Measurements from ENCODE around the gene NMT2.
A peak's percentile ranks its signal among the peaks of the same experiment; 100 is the strongest.

NMT2 gene

DNA sequence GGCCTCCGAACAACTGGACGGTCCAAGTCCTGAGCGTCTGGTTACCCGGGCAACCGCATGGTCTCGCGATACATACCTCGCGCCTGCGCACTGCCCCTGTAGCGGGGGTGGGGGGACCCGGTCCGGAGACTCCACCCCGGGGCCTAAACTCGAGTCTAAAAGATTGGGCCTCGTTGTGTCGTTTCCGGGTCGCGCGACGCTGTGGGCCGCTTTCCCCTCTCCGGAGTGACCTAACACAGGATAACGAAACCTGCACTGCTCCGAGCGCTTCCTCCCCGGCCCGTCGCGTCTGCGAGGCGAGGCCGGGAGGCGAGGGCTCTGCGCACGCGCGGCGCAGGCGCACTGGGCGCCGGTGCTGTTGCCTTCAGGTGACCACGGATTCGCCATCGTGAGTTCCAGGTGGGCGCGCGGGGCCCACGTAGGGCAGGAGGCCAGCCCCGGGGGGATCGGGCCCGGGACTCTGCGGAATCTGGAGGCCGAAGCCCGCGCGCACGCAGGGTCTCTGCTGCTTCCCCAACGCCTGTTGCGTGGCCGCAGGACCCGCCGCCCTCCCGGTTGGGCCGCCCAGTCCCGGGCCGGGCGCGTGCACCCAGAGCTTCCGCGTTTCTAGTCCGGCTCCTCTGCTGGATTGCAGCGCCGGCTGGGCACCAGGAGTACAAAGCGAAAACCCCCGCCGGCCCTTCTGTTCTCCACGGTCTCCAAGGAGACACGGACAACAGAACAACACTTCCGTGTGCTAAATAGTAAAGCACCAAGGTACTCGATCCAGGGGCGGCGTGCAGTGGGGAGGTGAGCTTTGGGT is 71.3 kb downstream of the NMT2 start, which contains the start of gene RPP38:
Gene RPP38 (plus strand): TSS at position 345 of the 802 bp plus-strand sequence. CDS start 5,960 bp downstream, outside the sequence.
- TF ChIP-seq CTCF (IDR thresholded peaks at IDR 0.05), result no peak

GRCh38 chr10:15096661-15097010 is 71.9 kb downstream of the NMT2 start:
- TF ChIP-seq CTCF (IDR thresholded peaks at IDR 0.05), result no peak

- TF ChIP-seq CTCF (IDR thresholded peaks at IDR 0.05), result no peak
These were observed 75.6 kb downstream of the NMT2 start for GRCh38 chr10:15092855-15093408.

DNA sequence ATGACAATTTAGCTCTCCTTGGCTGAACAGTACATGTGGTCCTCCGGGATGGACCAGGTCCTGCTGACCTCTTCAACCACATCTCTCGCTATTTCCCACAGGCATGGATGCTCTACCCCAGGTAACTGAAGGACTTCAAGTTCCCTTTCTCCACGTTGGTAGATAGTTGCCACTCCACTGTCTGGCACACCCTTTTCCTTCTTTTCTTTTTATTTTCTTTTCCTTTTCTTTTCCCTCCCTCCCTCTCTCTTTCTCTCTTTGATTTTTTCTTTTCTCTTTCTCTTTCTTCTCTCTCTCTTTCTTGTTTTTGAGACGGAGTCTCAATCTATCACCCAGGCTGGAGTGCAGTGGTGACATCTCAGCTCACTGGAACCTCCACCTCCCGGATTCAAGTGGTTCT is 77.1 kb downstream of the NMT2 start:
- no peak for TF ChIP-seq CTCF (IDR thresholded peaks at IDR 0.05)

DNA sequence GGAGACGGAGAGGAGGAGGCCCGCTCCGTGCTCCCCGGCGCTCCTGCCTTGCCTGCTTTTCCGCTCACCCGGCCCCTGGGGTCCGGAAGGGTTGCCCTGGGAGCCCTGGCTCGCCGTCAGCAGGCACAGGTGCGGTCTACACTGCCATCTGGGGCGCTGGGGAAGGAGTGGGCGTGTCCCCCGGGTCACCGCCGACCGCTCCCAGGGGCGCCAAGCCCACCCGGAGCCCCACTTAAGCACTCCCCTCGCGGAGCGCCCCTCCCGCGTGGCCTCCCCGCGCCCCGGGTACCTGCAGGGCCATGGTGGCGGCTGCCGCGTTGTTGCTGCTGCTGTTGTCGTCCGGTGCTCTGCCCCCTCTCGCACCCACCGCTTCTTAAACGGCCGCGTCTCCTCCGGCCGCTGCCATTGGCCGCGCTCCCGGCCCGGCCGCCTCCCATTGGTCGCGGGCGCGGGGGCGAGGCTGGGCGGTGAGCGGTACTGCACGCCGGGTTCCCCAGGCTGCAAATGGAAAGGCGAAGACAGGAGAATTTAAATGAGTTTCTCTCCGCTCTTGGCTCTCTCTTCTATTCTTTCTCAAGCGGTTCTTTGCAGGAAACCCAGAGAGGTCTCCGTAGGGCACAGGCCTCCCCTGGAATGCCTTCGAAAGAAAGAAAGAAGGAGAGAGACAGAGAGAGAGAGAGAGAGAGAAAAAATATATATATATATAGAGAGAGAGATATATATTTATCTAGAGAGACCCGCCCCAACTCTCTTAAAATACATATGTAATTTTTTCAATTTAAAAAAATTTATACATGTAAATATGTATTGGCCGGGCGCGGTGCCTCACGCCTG is 79.8 kb downstream of the NMT2 start, which contains the start of gene ACBD7:
Gene ACBD7 (minus strand): TSS at position 349 of the 834 bp plus-strand sequence. CDS start 48 bp downstream, at position 301.
- TF ChIP-seq CTCF (IDR thresholded peaks at IDR 0.05), result no peak

- TF ChIP-seq CTCF (IDR thresholded peaks at IDR 0.05), result peak; percentile 15; the same call in 1 of the 2 replicates
These were observed 84.0 kb downstream of the NMT2 start for GRCh38 chr10:15084502-15084922.

- TF ChIP-seq CTCF (IDR thresholded peaks at IDR 0.05), result no peak
These were observed 84.6 kb downstream of the NMT2 start for GRCh38 chr10:15083674-15084501.

Measured in LNCAP (cell line).